Posterior vena cava (tissue), 2 donors: ENCODE data around the gene PUS7L. TPM values are rescaled to one million over a fixed set of nuclear protein-coding genes. Genes with fewer than 3 reads are reported as not detected.
A peak's percentile ranks its signal among the peaks of the same experiment; 100 is the strongest.

Experiments used
- DNase-seq: peaks from one replicate; pipeline ENCODE4 v3.0.0-alpha.2; 2020; ENCODE audit warnings: low spot score
- intact Hi-C, 2 donors: fragments of 100-400 bp; cut with DNase I; formaldehyde crosslinking; loops; one replicate each; pipeline versions ENCODE4 v1.14.1 to v1.14.2; 2022 to 2023
- long read RNA-seq, 2 donors: library from polyadenylated mRNA; unstranded; transcript quantifications; one replicate each; pipeline ENCODE4 v2.0.0, GENCODE V29; 2020 to 2021
- total RNA-seq, 2 donors: library from RNA; stranded (reverse); fragmentation: NEBNext Ultra II Directional; extraction: Animal tissue kit (Norgen Biotek cat#: 25700); gene quantifications; one replicate each; pipeline ENCODE4 v1.2.1, GENCODE V29; 2021
- donor health status: DM: yes; HTN: yes; CAD: no.
- donor health status: DM: yes; HTN: yes; CAD: no.

PUS7L gene, protein sequence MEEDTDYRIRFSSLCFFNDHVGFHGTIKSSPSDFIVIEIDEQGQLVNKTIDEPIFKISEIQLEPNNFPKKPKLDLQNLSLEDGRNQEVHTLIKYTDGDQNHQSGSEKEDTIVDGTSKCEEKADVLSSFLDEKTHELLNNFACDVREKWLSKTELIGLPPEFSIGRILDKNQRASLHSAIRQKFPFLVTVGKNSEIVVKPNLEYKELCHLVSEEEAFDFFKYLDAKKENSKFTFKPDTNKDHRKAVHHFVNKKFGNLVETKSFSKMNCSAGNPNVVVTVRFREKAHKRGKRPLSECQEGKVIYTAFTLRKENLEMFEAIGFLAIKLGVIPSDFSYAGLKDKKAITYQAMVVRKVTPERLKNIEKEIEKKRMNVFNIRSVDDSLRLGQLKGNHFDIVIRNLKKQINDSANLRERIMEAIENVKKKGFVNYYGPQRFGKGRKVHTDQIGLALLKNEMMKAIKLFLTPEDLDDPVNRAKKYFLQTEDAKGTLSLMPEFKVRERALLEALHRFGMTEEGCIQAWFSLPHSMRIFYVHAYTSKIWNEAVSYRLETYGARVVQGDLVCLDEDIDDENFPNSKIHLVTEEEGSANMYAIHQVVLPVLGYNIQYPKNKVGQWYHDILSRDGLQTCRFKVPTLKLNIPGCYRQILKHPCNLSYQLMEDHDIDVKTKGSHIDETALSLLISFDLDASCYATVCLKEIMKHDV
- 10 to 100 TPM; 16.5 to 18.1 TPM for total RNA-seq
- long read RNA-seq, donor 1, partial matches to known transcripts: 2 of 3 reads
- long read RNA-seq, donor 1, other reads (novel, unspliced or antisense): 1 of 3 reads
- long read RNA-seq, donor 2, partial matches to known transcripts: 23 of 27 reads
- long read RNA-seq, donor 2, other reads (novel, unspliced or antisense): 2 of 27 reads

DNA sequence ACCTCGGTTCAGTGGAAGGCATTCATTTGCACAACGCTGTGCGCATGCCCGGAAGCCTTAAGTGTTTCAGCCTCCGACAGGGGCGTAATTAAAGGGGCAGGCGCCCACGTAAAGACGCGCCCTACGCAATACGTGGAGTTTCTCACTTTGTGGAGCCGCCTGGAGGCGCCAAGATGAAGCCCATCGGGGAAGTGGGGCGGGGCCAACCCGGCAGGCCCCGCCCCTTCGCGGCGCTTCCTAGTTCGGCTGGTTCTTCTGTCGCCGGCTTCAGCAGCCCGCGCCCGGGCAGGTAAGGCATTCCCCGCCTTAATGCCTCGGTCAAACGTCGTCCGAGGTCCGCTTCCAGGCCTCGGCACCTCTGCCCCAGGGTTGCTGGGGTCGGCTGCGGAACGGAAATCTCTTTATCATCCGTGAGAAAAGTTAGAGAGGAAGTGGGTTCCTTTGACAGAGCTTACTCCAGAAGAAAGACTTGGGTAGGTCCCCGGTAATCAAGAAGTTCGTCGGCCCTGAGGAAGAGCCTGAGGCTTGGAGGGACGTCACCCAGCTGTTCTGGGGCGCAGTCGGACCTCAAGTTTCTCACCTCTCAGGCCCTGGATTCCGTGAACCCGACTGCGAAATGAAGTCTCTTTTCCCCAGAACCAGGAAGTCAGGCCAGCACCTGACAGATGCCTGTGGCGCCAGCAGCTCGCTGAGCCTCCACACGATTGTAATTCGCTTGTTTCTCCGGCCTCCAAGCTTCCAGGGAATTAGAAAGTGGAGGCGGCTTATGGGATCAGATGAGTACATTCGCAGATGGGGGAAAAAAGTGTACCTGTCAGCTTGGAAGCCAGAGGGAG, at the start of gene PUS7L, which contains the start of gene IRAK4:
Gene PUS7L, minus strand, starts transcription at position 63 of the 836 bp plus-strand sequence. CDS start 3,545 bp downstream, outside the sequence.
Gene IRAK4, plus strand, starts transcription at position 224 of the 836 bp plus-strand sequence. CDS start 9,161 bp downstream, outside the sequence.
- peak; percentile 99 for DNase-seq
- intact Hi-C loops: no loop called here

DNA sequence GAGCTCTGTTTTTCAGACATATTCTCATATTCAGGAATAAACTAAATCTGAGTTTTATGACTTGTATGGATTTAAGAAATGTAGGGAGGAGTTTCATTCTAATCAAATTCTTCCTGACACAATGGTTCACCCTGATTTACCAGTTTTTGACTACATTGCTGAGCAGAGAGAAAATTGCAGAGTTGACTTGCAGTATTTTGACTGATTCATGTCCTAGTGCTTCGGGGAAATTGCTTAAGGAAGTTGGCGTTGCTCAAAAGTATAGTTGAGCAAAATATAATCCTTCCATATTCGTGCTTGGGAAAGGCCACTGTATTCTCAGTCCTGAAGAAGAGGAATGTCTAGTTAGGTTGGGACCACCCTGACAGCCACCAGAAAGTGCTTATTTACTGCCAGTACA, 48.8 kb upstream of the PUS7L start:
- intact Hi-C loops: loop anchor here in 1 of 2 donors (10.0 kb wide), 1 partner anchor 77 kb away; no protein-coding TSS in a partner anchor

DNA sequence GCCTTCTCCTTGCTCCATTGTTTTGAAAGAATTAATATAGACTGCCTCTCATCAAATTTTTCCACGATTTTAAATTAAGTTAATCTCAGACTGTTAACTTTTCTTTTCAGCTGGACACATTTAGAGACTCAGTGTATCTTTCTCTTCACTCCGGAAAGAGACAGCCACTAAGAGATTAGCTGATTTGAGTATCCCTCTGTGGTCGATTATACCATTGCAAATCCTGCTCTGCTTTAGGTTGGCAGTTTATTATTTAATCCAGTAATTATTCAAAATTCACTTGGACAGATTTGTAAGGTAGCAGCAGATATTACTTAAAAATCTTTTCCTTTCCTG, 48.1 kb upstream of the PUS7L start:
- intact Hi-C loops: loop anchor here in 1 of 2 donors (10.0 kb wide), 1 partner anchor 78 kb away; no protein-coding TSS in a partner anchor

More for the DNA sequence above, 48.8 kb upstream of the PUS7L start:
- no peak for DNase-seq

DNA sequence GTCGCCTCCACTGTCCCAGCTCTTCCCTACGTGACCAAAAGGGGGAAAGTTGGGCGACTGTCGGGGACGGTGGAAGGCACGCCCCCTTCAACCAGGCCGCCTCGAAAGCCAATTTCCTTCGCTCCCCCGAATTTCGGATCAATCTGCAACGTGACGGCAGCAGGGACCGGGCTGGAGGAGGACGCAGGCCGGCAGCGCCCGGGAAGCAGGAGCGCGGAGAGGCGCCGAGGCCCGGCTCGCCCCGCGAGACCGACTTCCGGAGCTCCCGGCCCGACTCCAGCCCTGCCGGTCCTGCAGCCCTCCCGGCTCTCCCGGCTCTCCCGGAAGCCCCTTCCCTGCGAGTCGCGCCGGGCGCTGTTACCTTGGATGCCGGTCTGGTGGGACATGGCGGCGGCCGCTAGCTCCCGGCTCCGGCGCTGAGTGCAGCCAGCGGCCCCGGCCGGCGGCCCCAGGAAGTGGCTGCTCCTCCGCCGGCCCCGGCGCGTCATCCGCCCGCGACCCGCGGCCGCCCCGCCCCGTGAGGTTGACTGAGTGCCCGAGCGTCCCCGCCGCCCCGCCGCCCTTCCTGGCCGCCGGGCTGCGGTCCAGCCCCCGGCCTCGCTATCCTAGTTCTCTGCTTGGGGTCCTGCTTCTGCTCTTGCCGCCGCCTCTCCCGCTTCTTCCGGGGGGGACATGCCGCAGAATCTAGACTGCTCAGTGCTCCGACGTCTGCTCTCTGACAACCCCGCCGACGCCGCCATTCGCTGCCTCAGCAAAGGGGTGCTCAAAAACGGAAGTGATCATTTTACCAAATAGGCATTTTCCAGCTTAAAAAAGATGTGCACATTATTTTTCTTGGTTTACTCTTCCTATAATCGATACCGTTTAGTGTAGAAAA, 47.5 kb upstream of the PUS7L start, which contains the start of gene TWF1:
Gene TWF1, minus strand, starts transcription at position 458 of the 877 bp plus-strand sequence. Its CDS starts 72 bp downstream, at position 386.
- DNase-seq: peak; percentile 97
- intact Hi-C loops: loop anchor here in 1 of 2 donors (10.0 kb wide), 1 partner anchor 79 kb away; no protein-coding TSS in a partner anchor

More for the DNA sequence above, 48.1 kb upstream of the PUS7L start:
- DNase-seq: no peak

DNA sequence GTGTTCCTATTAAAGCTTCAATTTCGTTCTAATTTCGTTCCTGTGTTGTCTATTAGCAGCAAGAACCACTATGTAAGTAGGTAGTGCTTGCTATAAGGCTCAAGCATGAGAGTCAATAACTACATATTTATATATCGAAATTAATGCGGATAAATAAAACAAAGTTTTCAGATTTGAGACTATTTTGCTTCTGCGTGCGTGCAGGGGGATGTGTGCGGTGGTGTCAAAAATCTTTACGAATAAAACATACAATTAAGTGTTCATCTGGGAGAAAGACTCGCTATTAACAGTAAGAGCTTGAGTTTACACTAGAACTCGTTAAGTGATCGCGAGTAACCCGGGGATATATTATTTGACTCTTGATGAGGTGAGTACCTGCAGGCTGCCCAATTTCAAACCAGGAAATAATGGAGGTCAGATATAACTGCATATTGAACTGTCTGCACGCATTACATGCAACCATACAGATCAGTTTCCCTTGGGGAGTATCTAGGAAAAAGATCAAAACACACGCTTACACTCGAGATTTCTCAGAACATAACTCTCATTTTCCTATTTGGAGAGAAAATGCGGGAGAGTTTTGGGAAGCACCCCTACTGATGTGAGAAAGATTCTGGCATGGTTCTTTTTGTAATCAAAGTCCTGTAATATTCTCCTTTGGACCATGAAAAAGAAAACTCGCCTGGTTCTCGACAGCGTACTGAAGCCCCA, 46.7 kb upstream of the PUS7L start:
- intact Hi-C loops: loop anchor here in 1 of 2 donors (10.0 kb wide), 1 partner anchor 79 kb away; no protein-coding TSS in a partner anchor
- DNase-seq: no peak

DNA sequence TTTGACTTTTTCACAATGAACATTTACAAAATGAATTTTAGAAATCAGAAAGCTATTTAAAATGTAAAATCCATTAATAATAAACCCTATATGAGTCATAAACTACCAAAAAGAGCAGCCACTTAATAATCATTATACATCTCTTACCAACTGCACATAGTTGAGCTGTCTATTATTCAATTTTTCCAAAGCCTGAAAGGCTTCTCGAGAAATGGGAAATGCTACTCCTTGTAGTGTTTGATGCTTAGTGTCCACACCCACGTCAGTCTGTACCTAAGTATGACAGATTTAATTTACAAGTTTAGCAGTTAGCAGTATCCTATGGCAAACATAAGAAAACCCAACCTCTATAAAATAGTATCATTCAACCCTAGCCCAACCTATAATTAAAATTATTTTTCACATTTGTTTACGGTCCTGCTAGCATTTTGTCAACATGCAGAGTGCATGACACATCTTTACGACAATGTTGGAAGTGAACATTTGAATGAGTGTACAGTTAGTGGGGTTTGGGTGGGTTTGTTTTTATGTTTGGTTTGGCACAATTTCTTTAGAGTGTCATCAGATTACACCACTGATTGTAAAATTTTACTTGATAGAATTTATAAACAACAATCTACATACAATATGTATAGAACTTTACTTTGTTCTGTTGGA, 39.1 kb upstream of the PUS7L start:
- intact Hi-C loops: no loop called here
- no peak for DNase-seq

DNA sequence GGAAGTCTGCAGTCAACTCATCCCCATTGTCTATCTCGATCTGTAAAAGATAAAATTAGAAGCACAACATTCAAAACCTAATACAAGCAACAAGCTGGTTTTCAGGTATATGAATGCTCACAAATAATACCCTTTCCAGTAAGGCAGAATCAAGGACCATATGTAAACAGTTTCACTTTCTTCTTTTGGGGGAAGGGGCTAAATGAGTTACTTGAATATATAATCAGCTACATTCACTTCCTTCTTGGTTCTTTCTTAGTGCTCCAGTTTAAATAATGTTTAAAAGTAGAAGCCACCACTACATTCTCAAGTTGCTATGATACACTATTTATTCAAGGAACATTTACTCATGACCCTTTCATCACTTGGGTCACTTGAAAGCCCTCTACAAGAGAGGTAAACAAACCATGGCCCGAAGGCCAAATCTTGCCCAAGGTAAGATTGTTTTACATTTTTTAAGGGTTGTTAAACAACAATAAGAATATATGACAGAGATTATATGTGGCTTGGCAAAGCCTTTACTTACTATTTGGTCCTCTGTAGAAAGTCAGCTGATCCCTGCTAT, 37.2 kb upstream of the PUS7L start:
- DNase-seq: no peak
- intact Hi-C loops: no loop called here

DNA sequence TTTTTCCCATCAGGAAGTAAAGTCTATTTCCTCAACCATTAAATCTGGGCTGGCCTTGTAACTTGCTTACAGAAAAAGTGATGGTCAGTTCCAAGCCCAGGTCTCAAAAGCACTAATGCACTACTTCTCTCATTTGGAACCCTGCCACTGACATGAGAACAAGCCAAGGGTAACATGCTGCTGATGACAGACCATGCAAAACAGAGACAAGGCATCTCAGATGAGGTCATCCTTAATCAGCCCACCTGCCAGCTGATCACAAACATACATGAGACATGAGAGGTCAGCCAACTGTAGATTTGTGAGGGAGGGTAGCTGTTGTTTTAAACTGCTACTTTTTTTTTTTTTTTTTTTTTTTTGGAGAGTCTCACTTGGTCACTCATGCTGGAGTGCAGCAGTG, 31.4 kb upstream of the PUS7L start:
- DNase-seq: no peak
- intact Hi-C loops: no loop called here

DNA sequence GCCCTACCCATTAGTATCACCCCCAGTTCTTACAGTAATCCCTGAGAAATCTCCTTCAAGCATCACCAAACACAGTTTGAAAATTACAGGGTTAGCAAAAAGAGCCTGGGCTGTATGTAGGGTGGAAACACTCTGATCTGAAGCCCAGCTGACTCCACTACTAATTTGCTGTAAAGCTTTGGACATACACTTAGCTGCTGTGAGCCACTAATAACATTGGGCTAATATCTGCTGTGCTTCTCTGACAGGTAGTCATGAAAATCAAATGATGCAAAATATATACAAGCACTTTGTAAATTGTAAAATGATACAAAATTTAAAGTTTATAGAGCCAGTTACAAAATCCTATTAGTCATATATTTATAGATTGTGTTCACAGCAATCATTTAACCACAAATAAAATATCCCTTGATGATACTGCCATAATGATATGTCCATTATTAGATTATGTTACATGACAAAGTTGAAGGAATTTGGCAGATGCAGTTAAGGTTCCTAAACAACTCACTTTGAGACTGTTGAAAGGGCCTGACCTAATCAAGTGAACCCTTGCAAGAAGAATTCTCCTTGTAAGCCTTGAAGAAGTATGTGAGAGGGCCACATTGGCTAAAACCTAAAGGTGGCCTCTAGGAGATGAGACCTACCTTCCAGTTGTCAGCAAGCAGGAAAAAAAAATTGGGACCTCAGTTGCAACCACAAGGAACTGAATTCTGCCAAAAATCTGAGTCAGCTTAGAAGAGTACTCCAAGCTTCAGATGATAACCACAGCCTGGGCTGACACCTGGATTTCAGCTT, 28.5 kb upstream of the PUS7L start:
- no peak for DNase-seq
- intact Hi-C loops: no loop called here

DNA sequence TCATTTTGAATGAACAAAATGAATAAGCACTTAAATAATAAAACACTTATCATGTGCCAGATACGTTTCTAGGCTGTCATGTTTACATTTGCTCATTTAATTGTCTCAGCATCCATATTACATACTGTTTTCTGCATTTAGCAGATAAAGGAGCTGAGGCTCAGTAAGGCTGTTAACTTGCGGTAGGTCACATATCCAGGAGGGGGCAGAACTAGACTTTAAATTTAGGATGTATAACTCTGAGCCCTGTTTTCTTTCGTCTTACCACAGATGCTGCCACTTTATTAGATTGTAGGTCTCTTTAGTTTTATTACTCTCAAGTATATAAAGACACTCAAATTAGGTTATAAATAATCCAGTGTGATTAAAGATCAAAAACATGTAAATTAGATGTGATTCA, 17.9 kb upstream of the PUS7L start:
- intact Hi-C loops: no loop called here
- no peak for DNase-seq

DNA sequence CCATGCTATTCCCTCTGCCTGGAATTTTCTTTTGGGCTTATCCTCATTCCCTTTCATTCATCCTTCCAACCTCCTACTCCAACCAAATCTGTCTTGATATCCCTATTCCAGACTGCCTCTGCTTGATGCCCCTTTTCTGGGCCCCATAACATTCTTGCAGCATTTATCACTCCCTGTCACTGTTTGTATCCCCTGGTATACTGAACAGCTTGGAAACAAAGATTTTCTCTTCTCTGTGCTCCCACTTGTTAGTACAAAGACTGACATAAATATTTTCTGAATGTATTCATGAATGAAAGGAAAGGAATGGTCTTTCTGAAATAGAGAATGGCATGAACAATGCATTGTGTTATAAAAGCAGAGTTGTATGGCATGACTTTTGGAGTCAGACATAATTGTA, 7.7 kb upstream of the PUS7L start:
- intact Hi-C loops: no loop called here
- no peak for DNase-seq

DNA sequence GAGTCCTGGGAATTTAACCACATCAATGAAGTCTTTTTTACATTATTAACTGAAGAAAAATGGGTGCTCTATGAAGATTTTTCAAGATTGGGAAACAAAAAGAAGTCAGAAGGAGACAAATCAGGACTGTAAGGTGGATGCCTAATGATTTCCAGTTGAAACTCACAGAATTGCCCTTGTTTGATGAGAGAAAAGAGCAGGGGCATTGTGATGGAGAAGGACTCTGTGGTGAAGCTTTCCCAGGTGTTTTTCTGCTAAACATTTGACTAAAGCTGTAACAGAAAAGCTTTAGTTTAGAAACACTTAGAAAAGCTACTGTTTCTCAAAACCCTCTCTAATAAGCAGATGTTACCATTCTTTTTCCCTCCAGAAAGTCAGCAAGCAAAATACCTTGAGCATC, 5.9 kb upstream of the PUS7L start:
- intact Hi-C loops: no loop called here
- no peak for DNase-seq

DNA sequence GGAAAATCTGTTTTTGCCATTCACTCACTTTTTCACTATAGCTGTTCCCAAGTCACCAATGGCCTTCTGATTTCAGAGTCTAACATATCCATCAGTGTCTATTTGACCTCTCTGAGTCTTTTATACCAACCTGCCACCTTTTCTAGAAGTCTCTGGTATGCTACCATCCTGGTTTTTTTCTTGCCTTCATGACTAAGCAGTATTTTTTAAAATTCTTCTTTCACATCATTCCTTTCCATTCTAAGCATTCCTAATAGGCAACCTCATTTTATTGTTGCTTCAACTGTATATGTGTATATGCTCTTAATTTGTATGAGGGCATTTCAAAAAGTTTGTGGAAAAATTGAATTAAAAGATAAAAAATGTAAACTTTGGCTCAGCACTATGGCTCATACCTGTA, 5.2 kb upstream of the PUS7L start:
- DNase-seq: no peak
- intact Hi-C loops: no loop called here

DNA sequence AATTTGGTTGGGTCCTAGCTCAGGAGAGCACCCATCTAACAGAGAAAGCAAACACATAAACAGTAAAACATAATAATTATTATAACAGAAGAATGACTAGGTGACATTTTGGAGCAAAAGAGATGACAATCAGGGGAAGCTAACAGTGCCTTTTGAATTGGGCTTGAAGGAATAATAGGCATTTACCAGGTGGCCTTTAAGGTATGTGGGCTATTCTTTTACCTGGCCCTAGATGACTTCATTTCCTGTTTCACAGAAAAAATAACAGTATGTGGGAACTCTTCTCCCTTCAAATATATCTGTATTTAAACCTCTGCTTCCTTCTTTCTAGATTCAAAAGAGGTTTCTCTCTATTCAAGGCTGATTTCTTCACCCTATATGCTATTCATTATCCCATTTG, 4.0 kb upstream of the PUS7L start:
- DNase-seq: no peak
- intact Hi-C loops: no loop called here

DNA sequence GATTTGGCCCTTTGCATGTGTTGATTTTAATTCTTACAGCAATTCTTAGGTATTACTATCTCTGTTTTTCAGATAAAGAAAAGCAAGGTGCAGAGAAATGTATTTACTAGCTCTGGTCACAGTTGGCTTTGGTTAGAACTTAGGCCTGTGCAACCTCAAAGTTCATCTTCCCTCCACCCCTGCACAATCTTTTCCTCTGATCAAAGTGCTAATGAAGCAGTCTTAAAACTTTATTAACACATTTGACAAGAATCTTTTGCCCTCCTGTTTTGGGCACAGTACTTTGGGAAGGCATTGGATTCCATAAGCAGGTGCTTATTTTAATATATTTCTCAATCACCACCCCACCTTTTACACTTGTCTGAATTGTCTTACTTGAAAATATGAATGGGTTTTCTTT, 2.9 kb upstream of the PUS7L start:
- no peak for DNase-seq
- intact Hi-C loops: no loop called here

DNA sequence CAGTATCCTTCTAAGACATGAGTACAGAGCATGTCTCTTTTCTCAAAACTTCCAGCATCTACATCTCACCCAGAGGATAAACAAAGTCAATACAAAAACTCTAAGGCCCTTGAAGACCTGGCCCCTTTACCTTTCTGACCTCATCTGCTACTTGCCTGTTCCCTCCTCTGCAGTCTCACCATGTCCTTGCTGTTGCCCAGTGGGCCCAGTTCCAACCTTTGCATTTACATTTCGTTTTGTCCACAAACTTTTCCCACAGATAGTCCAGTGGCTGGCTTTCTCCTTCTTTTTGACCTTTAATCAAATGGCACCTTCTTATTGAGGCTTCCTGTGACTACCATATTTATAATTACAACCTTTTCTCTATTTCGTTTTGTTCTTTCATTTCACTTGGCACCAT, 1.8 kb upstream of the PUS7L start:
- intact Hi-C loops: no loop called here
- no peak for DNase-seq
